GM12892 (cell line): Measurements from ENCODE around the gene ITK.

Experiments
- POLR2A ChIP-seq: IDR thresholded peaks from 2 replicates; pipeline ENCODE4 v1.6.1; 2011; ENCODE audit warnings: low read depth, low read length, control low read depth
- POLR2AphosphoS5 ChIP-seq: IDR thresholded peaks from 2 replicates; pipeline ENCODE4 v1.6.1; 2011; ENCODE audit warnings: low read depth, low read length, control low read depth

- no peak for TF ChIP-seq POLR2A
- no peak for TF ChIP-seq POLR2AphosphoS5
These were observed 36.8 kb downstream of the ITK start for GRCh38 chr5:157217289-157218024.
